ENCODE measurements around the gene RBM44.
"Not testable (repeated sequence)": the region's sequence is repeated elsewhere in the genome, so short reads cannot be mapped to it uniquely, and the experiment has no call there.

The RBM44 gene

DNA sequence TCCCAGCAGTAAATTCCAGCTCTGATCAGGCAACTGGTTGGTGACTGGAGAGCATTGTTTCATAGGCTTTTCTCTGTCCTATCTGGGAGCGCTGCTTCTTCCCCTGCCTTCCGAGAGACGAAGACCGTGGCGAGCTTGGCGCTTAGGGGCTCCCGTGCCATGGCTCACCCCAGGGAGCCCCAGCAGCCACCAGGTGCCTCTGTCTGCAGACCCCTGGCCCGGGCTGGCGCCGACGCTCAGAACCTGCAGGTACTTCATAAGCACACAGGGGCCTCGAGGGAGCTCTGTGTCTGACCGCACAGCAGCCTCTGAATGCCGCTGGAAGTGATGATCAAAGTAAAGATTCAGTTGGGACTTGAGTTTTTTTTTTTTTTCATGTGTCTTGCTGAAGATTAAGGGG is 19.1 kb upstream of the RBM44 start:
- no peak for DNase-seq

DNA sequence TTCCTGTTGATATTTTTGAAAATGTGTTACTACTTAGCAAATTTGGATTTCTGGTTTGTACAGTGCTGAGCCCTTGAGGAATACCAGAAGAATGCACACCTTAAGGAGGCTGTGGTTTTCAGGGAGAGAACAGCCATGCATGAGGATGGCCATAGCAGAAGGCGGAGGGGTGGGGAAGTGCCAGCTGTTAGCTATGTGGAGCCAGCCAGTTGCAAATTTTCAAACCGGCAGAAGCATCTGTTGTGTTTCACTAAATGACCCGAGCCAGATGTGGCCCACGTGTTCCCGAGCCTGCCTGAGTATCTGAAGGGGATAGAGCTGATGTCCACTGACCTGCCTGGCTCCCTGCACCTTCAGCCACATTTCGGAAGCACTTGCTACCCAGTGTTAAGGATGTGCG is 16.4 kb upstream of the RBM44 start:
- no peak for DNase-seq

DNA sequence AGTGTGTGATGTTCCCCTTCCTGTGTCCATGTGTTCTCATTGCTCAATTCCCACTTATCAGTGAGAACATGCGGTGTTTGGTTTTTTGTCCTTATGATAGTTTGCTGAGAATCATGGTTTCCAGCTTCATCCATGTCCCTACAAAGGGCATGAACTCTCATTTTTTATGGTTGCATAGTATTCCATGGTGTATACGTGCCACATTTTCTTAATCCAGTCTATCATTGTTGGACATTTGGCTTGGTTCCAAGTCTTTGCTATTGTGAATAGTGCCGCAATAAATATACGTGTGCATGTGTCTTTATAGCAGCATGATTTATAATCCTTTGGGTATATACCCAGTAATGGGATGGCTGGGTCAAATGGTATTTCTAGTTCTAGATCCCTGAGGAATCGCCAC is 14.9 kb upstream of the RBM44 start:
- DNase-seq: not testable (repeated sequence)

DNA sequence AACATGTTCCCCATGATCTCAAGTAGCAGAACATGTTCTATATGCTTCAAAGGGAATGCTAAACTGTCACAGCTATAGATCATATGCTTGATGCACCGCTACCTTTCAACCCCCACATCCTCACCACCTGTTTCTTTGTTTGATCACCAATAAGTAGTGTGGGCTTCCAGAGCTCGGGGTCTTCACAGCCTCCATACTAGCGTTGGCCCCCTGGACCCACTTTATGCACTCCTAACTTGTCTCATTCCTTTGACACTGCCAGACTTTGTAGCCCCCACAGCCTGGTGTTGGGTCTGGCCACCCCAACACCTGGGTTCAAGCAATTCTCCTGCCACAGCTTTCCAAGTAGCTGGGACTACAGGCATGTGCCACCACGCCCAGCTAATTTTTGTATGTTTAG is 11.6 kb upstream of the RBM44 start:
- DNase-seq: no peak

DNA sequence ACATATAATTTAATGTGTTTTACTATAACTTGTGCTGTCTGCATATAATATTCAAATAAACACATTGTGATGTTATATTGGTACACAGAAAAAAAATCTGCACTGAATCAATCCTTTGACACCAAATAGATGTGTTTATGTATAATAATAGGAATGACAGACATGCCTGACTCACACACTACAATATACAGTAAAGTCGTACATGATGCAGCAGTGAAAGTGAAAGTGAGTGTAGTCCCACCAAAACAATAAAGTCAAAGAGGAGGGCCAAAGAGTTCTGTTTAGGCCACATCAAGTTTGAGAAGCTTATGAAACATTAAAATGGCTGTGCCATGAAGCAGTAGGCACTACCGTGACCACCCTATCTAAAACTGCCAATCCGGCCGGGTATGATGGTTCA is 8.2 kb upstream of the RBM44 start:
- no peak for DNase-seq

DNA sequence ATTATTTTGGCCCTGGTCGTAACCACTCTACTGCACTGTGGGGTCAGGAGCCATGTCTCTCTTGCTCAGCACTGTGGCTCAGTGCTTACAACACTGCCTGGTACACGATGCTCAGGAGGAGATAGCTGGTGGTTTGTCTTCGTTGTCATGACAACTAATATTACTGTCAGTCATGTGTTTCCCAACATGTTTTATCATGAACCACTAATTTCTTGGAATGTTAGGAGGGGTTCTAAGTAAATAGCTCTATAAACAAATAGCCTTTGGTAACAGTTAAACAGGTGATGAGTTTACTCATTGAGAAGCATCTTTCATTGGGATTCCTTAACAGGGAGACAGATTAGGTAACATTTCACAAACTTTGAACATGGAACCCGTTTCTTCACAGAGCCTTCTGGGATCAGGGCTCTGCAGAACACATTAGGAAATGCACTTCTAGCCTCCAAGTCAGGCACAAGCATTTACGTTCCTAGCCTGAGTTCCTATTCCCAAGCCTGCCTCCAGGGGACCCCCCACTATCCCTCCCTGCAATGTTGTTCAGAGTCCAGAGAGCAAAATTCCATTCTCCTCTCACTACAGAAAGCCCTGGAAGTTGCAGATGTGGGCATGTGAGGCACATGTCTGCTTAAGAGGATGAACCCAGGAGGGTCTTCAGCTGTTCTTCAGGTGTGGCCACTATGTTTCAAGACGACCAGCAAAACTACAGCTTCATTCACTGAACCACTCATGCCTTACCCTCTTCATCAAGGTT is 6.4 kb upstream of the RBM44 start:
- no peak for DNase-seq

DNA sequence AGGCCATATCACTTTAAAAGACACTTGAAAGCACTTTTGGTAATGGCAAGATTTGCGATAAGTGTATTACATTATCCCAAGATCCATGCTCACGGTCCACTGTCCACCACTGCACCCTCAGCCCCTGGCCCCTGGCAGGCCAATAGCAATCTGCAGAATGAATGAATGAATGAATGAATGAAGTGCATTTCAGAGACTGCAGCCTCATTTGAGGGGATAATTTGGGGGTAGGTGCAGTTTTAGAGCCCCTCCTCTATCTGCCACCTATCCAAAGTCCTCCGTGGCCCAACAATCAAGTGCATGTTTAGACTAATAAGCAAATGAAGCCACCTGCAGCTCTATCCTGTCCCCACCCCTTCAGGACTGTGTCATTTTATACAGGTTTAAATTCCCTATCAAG is 1.3 kb upstream of the RBM44 start:
- no peak for DNase-seq

DNA sequence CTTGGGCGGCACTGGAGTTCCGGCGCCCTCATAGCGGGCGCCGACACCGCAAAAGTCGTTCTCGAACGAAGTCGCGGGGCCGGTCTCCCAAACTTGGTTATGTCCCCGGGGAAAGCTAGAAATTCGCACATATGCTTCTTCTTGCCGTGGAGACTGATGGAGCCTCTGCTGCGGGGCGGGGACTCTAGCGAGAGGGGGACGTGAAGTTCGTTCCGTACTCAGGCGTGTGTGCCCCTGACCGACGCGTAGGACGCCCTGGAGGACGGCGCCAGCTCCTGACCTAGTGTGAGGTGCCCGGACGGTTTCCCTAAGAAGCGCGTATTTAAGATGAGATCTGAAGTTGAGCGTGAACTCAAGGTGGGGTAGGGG is 465 bp downstream of the RBM44 start:
- DNase-seq: no peak

DNA sequence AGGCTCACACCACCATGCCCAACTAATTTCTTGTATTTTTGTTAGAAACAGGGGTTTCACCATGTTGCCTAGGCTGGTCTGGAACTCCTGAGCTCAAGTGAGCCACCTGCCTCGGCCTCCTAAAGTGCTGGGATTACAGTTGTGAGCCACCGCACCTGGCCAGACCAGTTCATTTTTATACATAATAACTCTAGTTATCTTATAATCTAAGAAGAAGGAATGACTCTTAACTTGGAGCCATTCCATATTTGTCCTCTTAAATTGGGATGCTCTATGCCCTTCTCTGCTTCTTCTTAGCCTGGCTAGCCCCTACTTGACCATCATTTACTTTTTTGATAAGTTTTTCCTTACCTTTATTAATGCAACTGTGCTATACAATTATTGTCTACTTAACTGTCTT is 2.9 kb downstream of the RBM44 start:
- no peak for DNase-seq

DNA sequence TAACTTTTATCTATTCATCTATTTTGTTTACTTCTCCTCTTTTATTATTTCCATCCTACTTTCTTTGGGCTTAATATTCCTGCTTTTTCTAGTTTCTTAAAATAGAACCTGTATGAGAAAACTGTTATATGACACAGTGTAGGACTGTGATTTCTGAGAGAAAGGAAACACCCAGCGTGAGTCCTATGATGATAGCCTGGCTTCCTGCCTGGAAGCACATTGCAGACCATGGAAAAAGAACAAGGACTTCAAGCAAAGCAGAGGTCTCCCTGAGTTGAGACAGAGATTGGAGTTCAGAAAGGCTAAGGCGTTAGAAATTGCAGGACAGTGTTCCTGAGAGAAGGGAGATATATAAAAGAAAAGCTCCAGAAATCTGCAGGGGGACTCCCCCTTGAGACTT is 7.8 kb downstream of the RBM44 start:
- DNase-seq: no peak

DNA sequence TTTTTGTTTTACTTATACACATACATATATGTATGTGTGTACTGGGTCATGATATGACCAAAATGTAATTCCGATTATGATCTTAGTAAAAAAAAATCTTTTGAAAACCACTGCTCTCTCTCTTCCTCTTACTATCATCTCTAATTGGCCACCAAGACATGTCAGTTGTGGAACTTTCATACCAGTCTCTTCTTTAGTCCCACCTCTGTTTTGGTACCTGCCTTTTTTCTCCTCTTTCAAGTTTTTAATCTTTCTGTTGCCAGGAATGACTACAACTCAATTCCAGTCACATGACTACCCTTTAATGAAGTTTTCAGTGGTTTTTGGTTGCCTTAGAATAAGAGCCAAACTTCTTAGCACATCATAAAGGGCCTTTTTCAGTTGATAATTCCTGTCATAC is 17.1 kb downstream of the RBM44 start:
- DNase-seq: no peak

DNA sequence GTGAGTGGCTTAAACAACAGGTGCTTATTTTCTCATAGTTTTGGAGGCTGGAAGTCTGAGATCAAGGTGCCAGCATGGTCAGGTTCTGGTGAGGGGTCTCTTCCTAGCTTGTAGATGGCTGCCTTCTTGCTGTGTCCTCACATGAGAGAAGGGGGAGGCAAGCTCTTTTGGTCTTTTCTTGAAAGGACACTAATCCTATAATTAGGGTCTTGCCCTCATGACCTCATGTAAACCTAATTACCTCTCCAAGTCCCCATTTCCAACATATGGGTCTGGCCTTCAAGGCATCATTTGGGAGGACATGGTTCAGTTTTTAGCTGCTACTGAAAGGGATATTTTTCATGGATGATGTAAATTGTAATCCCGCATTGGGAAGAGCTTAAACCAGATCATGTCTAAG is 18.0 kb downstream of the RBM44 start:
- DNase-seq: no peak

DNA sequence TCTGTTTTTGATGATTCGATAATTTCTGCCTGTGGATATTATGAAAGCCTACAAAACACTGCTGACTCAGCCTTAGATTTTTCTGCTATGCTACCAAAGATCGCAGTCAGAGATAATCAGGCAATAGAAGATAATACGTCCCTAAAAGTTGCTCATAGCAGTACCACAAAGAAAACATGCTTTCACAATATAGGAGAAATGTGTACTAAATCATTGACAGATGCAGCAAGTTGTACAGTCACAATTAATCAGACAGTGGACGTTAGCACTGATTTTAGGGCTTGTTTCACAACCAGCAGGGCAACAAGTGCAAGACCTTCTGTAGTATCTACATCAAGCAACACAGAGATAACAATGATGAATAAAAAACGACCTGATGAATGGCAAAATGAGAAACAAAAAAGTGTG is 19.5 kb downstream of the RBM44 start:
- no peak for DNase-seq

DNA sequence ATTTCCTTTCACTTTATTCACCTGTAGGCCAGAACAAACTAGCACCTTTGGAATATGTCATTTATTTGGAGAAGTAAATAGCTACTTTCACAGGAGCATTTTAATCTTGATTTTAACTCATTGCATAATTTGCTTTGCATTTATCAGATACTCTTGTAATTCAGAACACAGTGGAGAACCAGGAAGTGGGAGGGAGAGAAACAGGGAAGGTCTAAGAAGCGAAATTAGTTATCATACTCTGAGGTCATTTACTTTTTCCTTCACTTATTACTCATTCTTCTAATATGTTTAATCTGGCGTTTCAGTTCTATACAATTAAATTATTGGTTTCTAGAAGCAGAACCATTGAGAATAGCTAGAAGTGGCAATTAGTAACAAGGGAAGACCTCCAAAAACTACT is 20.7 kb downstream of the RBM44 start:
- DNase-seq: no peak

DNA sequence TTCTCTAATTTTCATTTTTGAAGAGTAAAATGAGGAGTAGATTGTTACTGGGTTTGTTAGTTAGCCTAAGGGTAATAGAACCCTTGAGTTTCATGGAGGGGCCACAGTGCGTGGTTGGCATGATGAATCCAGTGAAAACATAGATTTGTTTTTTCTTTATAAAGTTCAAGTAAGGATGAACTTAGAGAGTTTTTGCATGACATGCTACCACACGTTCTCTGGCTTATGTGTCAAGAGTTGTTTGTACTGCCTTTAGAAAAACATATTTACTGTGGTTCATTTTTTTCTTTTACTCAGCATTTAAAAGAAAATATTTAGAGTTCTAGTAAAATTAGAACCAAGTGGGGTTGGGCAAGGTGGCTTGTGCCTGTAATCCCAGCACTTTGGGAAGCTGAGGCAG is 21.8 kb downstream of the RBM44 start:
- DNase-seq: no peak

DNA sequence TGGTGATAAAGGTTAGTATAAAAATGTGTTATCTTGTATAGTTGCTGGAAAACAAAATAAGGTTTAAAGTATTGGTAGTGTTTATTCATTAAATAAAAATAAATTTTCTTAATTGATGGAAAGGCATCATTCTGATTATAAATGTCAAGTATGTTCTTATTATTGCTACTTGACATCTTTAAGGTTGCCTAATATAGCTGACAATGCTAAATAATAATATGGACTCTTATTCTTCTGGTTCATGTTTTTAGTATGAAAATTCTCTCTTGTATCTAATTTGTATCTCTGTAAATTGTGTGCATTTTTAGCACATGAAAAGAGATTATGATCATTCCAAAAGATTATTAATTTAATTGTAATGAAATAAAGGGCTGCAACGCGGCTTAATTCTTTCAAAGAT is 25.0 kb downstream of the RBM44 start:
- DNase-seq: no peak

DNA sequence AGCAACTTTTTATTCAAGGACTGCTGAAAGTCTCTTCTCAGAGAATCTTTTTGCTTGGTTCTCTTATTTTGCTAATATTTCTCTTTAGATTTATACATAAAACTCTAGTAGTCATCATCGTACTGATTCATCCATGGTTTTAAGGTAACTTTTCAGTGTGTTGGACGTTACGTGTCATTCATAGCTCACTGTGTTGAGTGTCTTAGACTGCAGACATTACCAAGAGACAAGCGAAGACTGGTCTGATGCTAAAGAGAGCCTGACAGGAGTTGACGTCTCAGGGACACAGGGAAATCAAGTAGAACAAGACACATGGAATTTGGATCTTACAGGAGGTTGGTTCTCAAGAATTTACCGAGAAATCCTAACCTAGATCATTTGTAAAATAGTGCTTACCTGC is 25.5 kb downstream of the RBM44 start:
- no peak for DNase-seq

DNA sequence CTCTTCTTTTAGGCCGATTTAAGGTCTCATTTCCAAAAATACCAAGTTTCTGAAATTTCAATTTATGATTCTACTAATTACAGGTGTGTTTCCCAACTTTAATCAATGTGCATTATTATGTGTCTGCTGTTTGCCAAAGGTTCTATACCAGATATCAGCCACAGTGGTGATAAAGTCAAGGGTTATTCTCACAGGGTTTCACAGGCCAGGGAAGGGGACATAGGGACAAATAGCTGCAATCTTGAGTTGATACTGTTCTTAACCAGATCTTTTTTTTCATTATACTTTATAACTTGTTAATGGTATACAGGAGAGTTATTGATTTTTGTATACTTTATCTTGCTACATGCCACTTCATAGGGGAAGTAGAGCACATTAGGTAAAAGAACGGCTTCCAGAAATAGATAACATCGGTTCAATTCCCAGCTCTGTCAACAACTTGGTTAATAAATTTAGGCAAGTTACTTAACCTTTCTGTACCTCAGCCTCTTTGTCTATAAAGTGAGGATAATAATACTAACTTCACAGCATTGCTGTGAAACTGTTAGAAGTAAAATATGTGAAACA is 28.9 kb downstream of the RBM44 start:
- no peak for DNase-seq

DNA sequence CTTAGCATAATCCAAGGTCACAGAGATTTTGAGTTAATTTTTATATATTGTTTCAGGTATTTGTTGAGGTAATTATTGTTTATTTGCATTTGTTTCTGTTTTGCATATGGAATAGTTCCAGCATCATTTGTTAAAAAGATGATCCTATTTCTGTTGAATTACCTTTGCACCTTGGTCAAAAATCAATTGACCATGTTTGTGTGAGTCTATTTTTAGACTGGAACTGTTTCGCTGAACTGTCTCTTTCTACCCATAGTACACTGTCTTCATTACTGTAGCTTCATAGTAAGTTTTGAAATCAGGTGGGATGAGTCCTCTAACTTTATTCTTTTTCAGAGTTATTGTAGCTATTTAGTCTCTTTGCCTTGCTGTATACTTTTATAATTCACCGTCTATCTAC is 31.9 kb downstream of the RBM44 start:
- DNase-seq: peak; percentile 25 to 31

DNA sequence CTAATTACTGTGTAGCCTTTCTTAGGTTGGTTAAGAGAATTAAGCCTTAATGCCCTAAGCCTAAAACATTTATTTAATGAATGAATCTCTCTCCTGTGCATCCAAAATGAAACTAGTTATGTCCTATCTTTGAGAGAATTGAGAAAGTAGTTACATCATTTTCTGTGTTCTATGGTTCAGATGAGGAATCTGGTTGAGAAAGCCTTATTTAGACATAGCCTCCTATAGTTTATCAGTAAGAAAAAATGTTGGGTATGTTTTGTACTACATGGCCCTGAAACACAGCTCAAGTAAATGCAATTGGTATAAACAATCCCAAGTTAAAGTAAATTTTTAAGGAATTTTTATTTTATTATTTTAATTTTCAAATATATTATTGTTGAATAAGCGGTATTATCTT is 35.0 kb downstream of the RBM44 start:
- DNase-seq: no peak

DNA sequence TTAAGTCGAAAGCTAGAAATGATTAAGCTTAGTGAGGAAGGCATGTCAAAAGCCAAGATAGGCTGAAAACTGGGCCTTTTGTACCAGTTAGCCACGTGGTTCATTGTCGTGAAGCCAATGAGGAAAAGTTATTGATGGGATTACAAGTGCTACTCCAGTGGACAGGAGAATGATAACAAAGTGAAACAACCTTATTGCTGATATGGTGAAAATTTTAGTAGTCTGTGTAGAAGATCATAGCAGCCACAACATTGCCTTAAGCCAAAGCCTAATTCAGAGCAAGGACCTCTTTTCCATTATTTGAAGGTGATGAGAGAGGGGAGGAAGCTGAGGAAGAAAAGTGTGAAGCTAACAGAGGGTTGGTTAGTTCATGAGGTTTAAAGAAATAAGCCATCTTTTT is 36.8 kb downstream of the RBM44 start:
- no peak for DNase-seq

DNA sequence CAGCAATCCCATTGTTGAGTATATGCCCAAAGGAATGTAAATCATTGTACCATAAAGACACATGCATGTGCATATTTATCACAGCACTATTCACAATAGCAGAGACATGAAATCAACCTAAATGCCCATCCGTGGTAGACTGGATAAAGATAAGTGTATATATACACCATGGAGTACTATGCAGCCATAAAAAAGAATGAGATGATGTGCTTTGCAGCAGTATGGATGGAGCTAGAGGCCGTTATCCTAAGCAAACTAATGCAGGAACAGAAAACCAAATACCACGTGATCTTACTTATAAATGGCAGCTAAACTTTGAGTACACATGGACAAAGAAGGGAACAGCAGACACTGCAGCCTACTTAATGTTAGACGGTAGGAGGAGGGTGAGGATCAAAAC is 42.5 kb downstream of the RBM44 start:
- DNase-seq: no peak

DNA sequence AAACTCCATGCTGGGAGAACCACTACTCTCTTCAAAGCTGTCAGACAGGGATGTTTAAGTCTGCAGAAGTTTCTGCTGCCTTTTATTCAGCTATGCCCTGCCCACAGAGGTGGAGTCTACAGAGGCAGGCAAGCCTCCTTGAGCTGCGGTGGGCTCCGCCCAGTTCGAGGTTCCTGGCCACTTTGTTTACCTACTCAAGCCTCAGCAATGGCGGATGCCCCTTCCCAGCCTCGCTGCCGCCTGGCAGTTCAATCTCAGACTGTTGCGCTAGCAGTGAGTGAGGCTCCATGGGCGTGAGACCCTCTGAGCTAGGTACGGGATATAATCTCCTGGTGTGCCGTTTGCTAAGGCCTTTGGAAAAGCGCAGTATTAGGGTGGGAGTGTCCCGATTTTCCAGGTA is 50.4 kb downstream of the RBM44 start:
- DNase-seq: not testable (repeated sequence)

DNA sequence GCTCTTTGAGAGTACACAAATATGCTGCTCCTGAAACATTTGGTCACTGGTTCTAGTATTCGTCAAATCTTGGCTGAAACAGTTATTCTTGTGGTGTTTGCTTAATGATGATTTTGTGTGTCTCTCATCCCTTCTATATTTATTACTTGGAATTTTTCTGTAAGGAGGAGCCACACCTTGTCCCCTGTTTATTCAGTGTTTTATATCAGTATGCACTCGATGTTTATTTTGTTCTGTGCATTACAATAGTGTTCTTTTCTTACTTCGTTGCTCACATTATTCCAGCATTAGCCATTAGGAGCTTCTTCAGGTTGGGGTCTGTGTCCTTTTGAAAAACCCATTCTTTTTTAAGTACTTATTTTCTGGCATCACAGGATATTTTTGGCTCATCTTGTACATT is 55.7 kb downstream of the RBM44 start:
- no peak for DNase-seq

DNA sequence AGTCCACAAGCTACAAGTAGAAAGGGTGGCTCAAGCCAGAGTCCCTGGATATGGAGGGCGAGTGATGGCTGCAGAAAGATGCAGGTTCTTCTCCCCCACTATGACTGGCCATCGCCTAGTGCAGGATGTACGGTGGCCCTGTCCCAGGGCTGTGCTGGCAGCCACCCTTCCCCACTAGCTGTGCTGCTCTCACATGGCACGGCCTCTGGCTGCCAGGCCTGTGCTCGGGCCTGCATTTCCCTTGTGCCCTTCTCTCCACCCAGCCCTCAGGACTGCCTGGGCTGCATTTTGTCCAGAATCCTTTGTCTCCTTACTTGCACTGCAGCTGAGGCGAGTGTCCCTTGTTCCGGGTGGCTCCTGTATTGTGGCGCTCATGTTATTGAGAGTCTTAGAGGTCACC is 59.2 kb downstream of the RBM44 start:
- no peak for DNase-seq

Data from NCI-H526 (cell line).